Measurements from ENCODE around the gene MLST8. TPM values are rescaled to one million over a fixed set of nuclear protein-coding genes. Genes with fewer than 3 reads are reported as not detected.
"Not testable (repeated sequence)": the region's sequence is repeated elsewhere in the genome, so short reads cannot be mapped to it uniquely, and the experiment has no call there.

MLST8 gene
- total RNA-seq, 3 donors from 2014 or later = 73.6 to 88.0 (median 84.8) TPM

DNA sequence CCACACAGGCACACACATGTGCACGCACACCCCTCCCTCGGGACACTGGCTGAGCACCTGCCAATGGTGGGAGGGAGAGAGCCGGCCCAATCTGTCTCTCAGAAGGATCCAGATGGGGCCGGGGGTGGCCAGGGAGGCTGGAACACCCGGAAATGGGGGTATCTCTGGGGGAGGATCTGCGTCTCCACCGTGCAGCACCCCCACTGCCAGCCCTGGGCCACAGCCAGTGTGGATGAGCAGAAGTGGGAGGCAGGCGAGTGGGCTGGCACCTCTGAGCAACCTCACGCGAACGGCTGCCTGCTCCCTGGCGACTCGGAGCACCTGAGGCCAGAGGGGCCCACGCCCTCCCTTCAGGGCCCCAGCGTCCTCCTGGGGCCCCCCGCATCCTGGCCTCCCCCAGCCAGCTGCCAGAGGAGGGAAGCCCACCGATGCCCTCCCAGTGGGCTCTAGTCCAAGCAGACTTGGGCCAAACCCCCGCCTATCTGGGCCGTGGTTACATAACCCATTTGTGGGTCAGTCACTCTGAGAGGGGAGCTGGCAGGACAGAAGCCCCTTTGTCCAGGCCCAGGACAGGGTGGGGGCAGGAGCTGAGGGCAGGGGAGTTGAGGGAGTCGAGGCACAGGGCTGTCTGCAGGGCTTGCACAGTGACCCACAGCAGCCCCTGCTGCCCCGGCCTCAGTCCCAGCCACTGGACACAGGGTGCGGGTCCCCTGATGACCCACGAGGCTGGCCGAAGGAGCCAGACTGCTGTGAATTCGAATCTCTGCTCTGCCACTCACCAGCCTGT is 14.4 kb upstream of the MLST8 start:
- Mint-ChIP-seq H3K9me3 (no peaks in the 10 kb centered on the region), H3K36me3 (ENCODE audit: insufficient read depth) (no peaks in the 10 kb centered on the region), H3K4me1 (ENCODE audit: low read depth) (peaks cover 8% of the 10 kb centered on the region), H3K4me3 (no peak overlapping the region), H3K27me3 (ENCODE audit: low read depth) (peaks cover 8% of the 10 kb centered on the region)
- no peak for DNase-seq
- no peak for ATAC-seq

DNA sequence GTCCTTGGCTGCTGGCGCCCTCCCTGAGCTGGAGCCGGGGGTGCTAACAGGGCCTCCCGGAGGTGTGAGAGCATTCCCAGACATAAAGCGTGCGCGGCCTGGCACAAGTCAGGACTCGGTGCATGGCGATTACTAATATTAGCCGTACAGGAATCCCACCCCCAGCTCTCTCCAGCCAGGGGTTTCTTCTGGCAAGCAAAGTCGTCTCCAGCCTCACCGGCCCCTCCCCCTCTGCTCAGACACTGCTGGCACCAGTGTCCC is 13.9 kb upstream of the MLST8 start:
- no peaks in the 10 kb centered on the region for H3K9me3 Mint-ChIP-seq
- peaks cover 8% of the 10 kb centered on the region for H3K27me3 Mint-ChIP-seq (ENCODE audit: low read depth)
- no peak overlapping the region for H3K4me3 Mint-ChIP-seq
- peaks cover 8% of the 10 kb centered on the region for H3K4me1 Mint-ChIP-seq (ENCODE audit: low read depth)
- H3K36me3 Mint-ChIP-seq (ENCODE audit: insufficient read depth) = no peaks in the 10 kb centered on the region
- no peak for ATAC-seq
- no peak for DNase-seq

DNA sequence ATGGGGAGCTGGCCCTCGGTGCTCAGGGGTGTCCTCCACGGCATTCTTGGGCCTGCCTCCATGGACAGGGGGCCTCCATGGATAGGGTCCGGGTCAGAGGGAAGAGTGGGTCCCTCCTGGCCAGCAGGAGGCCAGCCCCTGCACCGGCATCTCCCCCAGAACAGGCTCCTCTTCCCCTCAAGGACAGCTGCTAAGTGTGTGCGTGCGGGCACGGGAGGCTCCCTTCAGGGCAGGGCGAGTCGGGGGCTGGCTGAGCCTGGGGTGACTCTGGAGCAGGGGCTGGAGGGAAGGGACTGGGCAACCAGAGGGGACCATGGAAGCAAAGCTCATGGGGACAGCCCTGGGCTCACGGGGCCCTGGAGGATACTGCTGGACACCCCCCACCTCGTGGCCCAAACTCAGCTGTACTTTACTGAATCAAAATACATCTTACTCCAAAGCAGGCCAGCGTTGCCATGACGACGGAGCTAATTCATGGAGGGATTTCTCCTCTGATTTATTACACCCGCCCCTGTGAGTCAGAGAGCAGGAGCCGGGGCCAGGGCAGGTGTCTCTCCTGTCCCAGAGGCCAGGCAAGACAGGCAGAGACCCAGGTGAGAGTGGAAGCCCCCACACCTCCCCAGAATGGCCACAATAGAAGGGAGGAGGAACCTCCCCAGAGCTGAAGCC is 11.0 kb upstream of the MLST8 start:
- no peak for ATAC-seq

DNA sequence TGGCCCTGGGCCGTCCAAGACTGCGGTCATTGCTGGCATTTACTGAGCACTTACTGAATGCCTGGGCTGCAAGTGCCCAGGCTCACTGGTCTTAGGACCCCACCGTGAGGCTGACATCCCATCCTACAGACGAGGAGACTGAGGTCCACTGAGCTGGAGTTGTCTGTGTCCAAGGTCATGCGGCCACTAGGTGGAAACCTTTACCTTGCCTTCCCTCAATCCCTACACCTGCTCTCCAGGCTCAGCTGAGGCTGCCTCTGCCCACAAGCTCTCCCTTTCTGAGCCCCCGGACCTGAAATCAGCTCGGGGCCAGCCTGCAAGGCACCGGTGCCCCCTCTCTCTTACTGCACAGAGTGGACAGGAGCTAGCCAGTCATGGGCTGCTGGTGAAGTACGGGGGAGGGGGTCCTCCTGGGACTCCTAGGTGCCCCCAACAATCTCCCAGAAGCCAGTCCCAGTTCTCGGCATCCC is 10.4 kb upstream of the MLST8 start:
- H3K4me1 Mint-ChIP-seq (ENCODE audit: low read depth) = peaks cover 8% of the 10 kb centered on the region
- ATAC-seq = peak; percentile 48 to 54
- H3K27me3 Mint-ChIP-seq (ENCODE audit: low read depth) = peaks cover 27% of the 10 kb centered on the region

More for the DNA sequence above, 11.0 kb upstream of the MLST8 start:
- DNase-seq = no peak
- Mint-ChIP-seq H3K27me3 (ENCODE audit: low read depth) (peaks cover 27% of the 10 kb centered on the region), H3K9me3 (no peaks in the 10 kb centered on the region), H3K4me3 (no peak overlapping the region), H3K4me1 (ENCODE audit: low read depth) (peaks cover 8% of the 10 kb centered on the region), H3K36me3 (ENCODE audit: insufficient read depth) (no peaks in the 10 kb centered on the region)

DNA sequence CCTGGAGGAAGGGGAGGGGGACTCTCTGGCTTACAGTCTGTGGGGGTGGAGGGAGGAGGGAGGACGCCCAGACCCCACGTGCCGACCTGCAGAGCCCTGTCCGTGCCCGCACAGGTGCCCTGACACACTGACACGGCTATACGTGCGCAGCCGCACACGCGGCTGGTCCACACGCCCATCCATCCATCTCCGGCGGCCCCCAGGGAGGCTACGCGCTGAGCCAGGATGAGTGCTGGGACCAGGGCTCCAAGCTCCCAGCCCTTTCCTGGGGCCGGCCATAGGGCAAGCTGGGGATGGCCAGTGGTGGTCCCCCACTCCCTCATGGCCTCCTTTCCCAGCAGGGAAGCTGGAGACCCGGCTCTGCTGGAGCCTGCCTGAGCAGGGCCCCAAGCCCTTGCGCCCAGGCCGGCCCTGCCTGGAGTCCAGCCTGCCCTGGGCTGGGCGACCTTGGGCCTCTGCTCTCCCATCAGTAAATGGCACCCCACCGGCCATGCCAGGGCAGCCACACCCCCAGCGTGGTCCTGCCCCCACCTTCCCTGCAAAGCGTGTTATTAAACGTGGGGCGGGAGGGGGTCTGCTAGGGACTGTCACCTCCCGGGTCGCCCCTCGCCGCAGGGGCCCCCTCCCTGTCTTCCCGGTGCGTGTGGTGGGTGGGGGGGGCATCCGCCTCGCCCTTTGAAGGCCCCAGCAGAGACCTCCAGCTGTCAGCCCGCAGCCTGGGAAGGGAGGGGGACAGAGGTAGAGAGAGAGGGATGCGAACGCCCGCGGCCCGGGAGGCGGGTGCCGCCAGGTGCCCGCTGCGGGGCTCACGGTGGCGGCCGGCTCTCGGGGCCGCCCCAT is 9.7 kb upstream of the MLST8 start:
- Mint-ChIP-seq H3K4me3 (peak overlapping the region; percentile 43), H3K36me3 (ENCODE audit: insufficient read depth) (no peaks in the 10 kb centered on the region), H3K27me3 (ENCODE audit: low read depth) (peaks cover 27% of the 10 kb centered on the region), H3K4me1 (ENCODE audit: low read depth) (peaks cover 8% of the 10 kb centered on the region), H3K9me3 (no peaks in the 10 kb centered on the region)
- ATAC-seq (peak; percentile 17 to 36), DNase-seq (no peak)

More for the DNA sequence above, 10.4 kb upstream of the MLST8 start:
- peak; percentile 44 for DNase-seq
- Mint-ChIP-seq H3K36me3 (ENCODE audit: insufficient read depth) (no peaks in the 10 kb centered on the region), H3K4me3 (no peak overlapping the region), H3K9me3 (no peaks in the 10 kb centered on the region)

DNA sequence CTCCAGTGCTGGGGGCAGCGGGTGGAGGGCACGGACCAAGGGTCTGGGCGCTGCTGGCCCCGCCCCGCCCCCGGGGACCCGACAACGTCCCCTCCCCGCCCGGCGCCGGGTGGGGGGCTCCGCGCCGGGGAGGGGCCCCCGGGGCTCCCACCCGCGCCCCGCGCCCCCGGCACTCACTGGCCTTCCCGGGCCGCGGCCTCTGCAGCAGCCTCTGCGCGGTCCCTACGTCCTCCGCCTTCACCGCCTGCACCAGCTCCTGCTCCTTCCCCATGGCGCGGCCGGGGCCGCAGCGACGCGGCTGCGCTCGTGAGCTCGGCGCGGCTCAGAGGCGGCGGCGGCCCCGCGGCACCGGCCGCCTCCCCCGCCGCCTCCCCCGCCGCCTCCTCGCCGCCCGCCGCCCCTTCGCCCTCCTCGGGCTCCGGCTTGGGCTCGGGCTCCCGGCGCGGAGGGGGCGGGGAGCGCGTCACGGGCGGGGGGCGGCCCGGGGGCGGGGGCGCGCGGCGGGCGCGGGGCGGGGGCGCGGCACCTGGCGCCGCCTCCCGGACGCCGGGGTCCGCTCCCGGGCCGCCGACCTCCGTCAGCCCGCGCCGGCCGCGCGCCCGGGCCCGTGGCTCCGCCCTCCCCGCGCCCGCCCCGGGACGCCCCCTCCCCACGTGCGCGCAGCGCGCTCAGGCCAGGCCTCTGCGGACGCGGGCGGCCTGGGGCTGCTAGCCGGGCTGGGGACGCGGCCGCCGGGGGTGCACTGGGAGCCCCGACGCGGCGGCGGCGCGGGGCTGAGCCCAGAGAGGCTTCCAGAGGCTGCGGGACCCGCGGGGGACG is 8.9 kb upstream of the MLST8 start, which contains the start of gene CASKIN1:
Gene CASKIN1 (minus strand): TSS at position 444 of the 819 bp plus-strand sequence. CDS start 173 bp downstream, at position 271.
- DNase-seq = no peak
- peaks cover 27% of the 10 kb centered on the region for H3K27me3 Mint-ChIP-seq (ENCODE audit: low read depth)
- peaks cover 8% of the 10 kb centered on the region for H3K4me1 Mint-ChIP-seq (ENCODE audit: low read depth)
- H3K4me3 Mint-ChIP-seq = peak within 1 kb of the TSS; percentile 53
- peak; percentile 55 to 64 for ATAC-seq
- H3K36me3 Mint-ChIP-seq (ENCODE audit: insufficient read depth) = no peaks in the 10 kb centered on the region
- no peaks in the 10 kb centered on the region for H3K9me3 Mint-ChIP-seq

DNA sequence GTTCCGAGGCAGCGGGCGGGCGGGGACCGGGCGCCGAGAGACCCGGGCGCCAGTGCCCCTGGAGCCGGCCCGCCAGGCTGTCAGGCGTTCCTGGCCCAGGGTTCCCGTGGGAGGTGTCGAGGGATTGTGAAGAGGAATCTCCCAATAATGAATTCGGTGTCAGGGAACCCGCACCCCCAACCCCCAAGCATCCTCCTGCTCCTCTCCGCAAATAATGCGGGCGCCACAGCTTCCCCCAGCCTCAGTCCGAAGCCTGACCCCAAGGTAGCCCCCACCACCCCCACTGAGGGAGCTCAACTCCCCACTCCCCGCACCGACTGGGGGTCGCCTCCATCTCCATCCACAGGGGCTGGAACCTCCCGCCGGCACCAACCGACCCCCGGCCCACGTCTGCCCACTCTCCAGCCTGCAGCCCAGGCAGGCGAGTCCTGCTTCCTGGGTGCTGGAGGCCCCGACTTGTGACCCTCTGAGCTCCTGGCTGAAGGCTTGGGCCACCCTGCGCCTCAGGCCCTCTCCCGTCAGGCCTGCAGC is 8.2 kb upstream of the MLST8 start:
- Mint-ChIP-seq H3K36me3 (ENCODE audit: insufficient read depth) (no peaks in the 10 kb centered on the region), H3K4me3 (peak overlapping the region; percentile 53), H3K9me3 (no peaks in the 10 kb centered on the region), H3K27me3 (ENCODE audit: low read depth) (peaks cover 27% of the 10 kb centered on the region), H3K4me1 (ENCODE audit: low read depth) (peaks cover 8% of the 10 kb centered on the region)
- ATAC-seq (no peak), DNase-seq (no peak)

DNA sequence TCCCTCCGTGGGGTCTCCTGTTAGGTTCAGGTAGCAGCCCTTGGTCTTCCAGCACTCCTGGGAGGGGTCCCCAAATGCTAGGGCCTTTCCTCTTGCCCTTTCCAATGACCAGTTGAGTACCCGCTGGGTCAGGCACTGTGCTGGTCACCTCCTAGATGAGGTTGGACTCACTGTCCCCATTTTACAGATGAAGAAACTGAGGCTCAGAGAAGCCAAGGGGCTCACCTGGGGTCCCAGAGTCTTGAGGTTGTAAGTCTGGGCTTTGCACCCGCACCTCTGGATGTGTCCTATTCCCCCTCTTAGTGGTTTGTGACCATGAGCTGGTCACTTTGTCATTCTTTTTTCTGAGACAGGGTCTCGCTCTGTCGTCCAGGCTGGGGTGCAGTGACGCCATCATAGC is 7.5 kb upstream of the MLST8 start:
- ATAC-seq = no peak
- Mint-ChIP-seq H3K4me3 (peak overlapping the region; percentile 43), H3K4me1 (ENCODE audit: low read depth) (peaks cover 8% of the 10 kb centered on the region), H3K27me3 (ENCODE audit: low read depth) (peaks cover 27% of the 10 kb centered on the region), H3K36me3 (ENCODE audit: insufficient read depth) (no peaks in the 10 kb centered on the region), H3K9me3 (no peaks in the 10 kb centered on the region)
- no peak for DNase-seq

DNA sequence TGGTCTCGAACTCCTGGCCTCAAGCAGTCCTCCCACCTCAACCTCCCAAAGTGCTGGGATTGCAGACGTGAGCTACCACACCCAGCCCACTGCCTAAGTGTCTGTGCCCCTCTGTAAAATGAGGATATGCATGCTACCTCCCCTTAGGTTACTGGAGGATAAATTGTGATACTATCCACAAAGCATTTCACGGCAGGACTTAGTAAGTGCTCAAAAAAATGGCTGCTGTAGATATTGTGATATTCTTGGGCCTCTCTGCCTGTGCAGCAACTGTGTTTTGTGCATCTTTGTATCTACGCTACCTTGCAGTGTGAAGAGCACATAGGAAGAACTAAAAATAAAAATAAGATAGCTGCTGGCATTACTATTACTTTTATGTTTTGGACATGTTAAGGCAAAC is 7.0 kb upstream of the MLST8 start:
- H3K4me3 Mint-ChIP-seq = peak overlapping the region; percentile 43
- no peaks in the 10 kb centered on the region for H3K36me3 Mint-ChIP-seq (ENCODE audit: insufficient read depth)
- H3K27me3 Mint-ChIP-seq (ENCODE audit: low read depth) = peaks cover 27% of the 10 kb centered on the region
- H3K9me3 Mint-ChIP-seq = no peaks in the 10 kb centered on the region
- no peak for DNase-seq
- ATAC-seq = no peak
- H3K4me1 Mint-ChIP-seq (ENCODE audit: low read depth) = peaks cover 8% of the 10 kb centered on the region

DNA sequence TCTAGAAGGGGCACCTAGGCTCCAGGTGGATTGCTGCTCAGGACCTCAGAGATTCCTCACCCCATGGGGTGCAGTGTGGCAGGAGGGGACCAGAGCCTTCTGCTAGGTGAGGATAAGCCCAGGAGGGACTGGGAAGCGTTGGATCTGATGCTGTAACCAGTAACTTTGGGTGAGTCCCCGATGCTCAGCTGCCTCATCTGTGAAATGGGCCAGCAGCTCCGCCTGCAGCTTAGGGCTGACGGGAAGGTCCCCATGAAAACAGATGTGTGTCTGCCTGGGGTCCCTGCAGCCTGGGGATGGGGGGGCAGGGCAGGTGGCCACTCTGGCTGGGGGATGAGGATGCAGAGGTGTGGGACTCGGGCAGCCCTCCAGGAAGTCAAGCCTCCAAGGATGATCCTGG is 6.2 kb upstream of the MLST8 start:
- Mint-ChIP-seq H3K4me3 (no peak overlapping the region), H3K4me1 (ENCODE audit: low read depth) (peaks cover 10% of the 10 kb centered on the region)
- ATAC-seq = no peak

DNA sequence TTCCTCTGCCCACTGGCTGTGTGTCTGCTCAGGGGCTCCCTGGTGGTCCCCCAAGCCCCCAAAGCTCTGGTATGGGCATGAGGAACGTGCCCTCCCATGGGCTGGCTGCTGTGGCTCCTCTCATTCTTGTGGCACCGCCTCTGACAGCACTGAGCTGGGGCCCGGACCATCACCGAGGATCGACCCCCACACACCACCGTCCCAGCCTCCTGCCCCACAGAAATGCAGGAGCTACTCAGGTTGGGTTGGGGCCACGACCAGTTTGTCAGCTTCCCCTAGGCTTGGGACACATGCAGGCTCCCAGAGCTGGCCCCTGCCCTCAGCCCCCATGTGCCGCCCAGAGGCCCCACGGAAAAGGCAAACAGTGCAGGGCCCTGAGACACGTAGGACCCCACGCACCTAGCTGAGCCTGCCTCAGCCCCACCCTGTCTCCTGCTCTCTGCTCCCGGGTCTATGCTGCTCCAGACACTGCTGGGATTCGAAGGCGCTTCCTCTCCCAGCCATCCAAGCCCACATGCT is 5.6 kb upstream of the MLST8 start:
- Mint-ChIP-seq H3K9me3 (no peaks in the 10 kb centered on the region), H3K4me1 (ENCODE audit: low read depth) (peaks cover 16% of the 10 kb centered on the region), H3K36me3 (ENCODE audit: insufficient read depth) (no peaks in the 10 kb centered on the region), H3K27me3 (ENCODE audit: low read depth) (peaks cover 26% of the 10 kb centered on the region), H3K4me3 (no peak overlapping the region)
- no peak for DNase-seq
- ATAC-seq = no peak

More for the DNA sequence above, 6.2 kb upstream of the MLST8 start:
- no peaks in the 10 kb centered on the region for H3K36me3 Mint-ChIP-seq (ENCODE audit: insufficient read depth)
- no peaks in the 10 kb centered on the region for H3K9me3 Mint-ChIP-seq
- DNase-seq = no peak
- H3K27me3 Mint-ChIP-seq (ENCODE audit: low read depth) = peaks cover 27% of the 10 kb centered on the region

DNA sequence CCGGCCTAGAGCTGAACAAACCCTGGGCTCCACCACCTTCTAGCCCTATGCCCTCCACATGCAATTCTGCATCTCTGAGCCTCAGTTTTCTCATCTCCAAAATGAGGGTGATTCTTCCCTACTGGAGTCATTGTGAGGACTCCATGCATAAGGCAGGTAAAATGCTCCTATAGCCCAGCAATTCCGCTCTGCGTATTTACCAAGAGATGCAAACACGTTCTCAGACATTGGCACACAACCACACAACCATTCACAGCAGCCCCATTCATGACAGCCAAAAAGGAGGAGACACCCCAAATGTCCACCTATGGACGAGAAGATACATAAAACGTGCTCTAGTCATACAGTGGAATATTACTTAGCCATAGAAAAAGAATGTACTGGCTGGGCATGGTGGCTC is 4.9 kb upstream of the MLST8 start:
- peak overlapping the region; percentile 16 for H3K4me3 Mint-ChIP-seq
- ATAC-seq = no peak

DNA sequence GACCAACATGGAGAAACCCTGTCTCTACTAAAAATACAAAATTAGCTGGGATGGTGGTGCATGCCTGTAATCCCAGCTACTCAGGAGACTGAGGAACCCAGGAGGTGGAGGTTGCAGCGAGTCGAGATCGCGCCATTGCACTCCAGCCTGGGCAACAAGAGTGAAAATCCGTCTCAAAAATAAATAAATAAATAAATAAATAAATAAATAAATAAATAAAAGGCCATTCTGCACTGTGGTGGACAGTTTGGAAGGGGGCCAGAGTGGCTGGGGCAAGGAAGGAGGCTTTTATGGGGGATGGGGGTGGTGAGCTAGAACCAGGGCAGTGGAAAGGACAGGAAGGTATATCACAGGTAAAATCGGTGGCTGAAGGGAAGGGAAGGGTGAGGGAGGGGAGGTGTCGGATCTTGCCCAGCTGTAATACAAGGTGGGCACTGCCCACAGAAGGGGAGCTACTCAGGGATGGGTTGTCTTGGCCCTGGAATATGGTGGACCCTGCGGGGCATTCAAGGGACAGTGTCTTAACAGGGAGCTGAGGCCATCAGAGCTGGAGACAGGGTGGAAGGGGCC is 2.0 kb upstream of the MLST8 start:
- not testable (repeated sequence) for H3K36me3 Mint-ChIP-seq (ENCODE audit: insufficient read depth); ATAC-seq
- H3K4me1 Mint-ChIP-seq (ENCODE audit: low read depth) = peaks cover 23% of the 10 kb centered on the region

More for the DNA sequence above, 4.9 kb upstream of the MLST8 start:
- Mint-ChIP-seq H3K27me3 (ENCODE audit: low read depth) (peaks cover 21% of the 10 kb centered on the region), H3K4me1 (ENCODE audit: low read depth) (peaks cover 11% of the 10 kb centered on the region), H3K36me3 (ENCODE audit: insufficient read depth) (no peaks in the 10 kb centered on the region), H3K9me3 (no peaks in the 10 kb centered on the region)
- no peak for DNase-seq

More for the DNA sequence above, 2.0 kb upstream of the MLST8 start:
- H3K27me3 Mint-ChIP-seq (ENCODE audit: low read depth); DNase-seq; H3K9me3 Mint-ChIP-seq: not testable (repeated sequence)
- H3K4me3 Mint-ChIP-seq = peak overlapping the region; percentile 64
